K562 (cell line): ENCODE measurements around the gene STK16. TPM values are rescaled to one million over a fixed set of nuclear protein-coding genes. Genes with fewer than 3 reads are reported as not detected.
A peak's percentile ranks its signal among the peaks of the same experiment; 100 is the strongest.

Experiments used
- BHLHE40 ChIP-seq: IDR thresholded peaks from 2 replicates; pipeline ENCODE4 v1.6.1; 2011; ENCODE audit warnings: low read length, improper control_type of control experiment
- CHD4 ChIP-seq: fragments of 200-600 bp; sonication (generic); IDR thresholded peaks from 3 replicates; pipeline ENCODE4 v1.6.1; 2012; ENCODE audit warnings: low read depth, mild to moderate bottlenecking, mixed read lengths, low read length, inconsistent platforms; ENCODE audit not compliant: insufficient read depth, insufficient replicate concordance, poor library complexity, severe bottlenecking
- CXXC5 ChIP-seq: fragments of 250-450 bp; sonication (Bioruptor Pico); IDR thresholded peaks from 2 replicates; pipeline ENCODE4 v1.8.0; 2022; ENCODE audit warnings: inconsistent platforms, mild to moderate bottlenecking, moderate library complexity
- ETS2 ChIP-seq: IDR thresholded peaks from 2 replicates; pipeline ENCODE4 v1.6.1; 2016; ENCODE audit warnings: borderline replicate concordance, missing genetic modification characterization, mild to moderate bottlenecking, moderate library complexity, missing compliant biosample characterization; ENCODE audit not compliant: poor library complexity, severe bottlenecking
- HIVEP1 ChIP-seq: fragments of 250-450 bp; sonication (Bioruptor Pico); IDR thresholded peaks from 2 replicates; pipeline ENCODE4 v1.4.0; 2020; ENCODE audit warnings: mild to moderate bottlenecking
- MCM3 ChIP-seq: fragments of 450-650 bp; IDR thresholded peaks from 2 replicates; pipeline ENCODE4 v1.6.1; 2016
- MED1 ChIP-seq: sonication (generic); formaldehyde crosslinking; IDR thresholded peaks from 2 replicates; pipeline ENCODE4 v1.8.1; 2023; ENCODE audit warnings: missing genetic modification reagents, borderline replicate concordance
- NELFE ChIP-seq: IDR thresholded peaks from 2 replicates; pipeline ENCODE4 v1.6.1; 2011; ENCODE audit warnings: mild to moderate bottlenecking; ENCODE audit not compliant: insufficient read depth, insufficient read length
- NFE2 ChIP-seq: IDR thresholded peaks from 2 replicates; pipeline ENCODE4 v1.6.1; 2014; ENCODE audit warnings: antibody characterized with exemption, low read depth
- PCBP1 ChIP-seq: fragments of 200-400 bp; formaldehyde crosslinking; IDR thresholded peaks from 2 replicates; pipeline ENCODE4 v1.6.1; 2018; ENCODE audit warnings: mild to moderate bottlenecking, low read depth, low read length; ENCODE audit not compliant: poor library complexity, severe bottlenecking
- RB1 ChIP-seq: fragments of 450-650 bp; IDR thresholded peaks from 2 replicates; pipeline ENCODE4 v1.6.1; 2017; ENCODE audit warnings: low read depth, mild to moderate bottlenecking
- RBM22 ChIP-seq: fragments of 200-400 bp; formaldehyde crosslinking; IDR thresholded peaks from 2 replicates; pipeline ENCODE4 v1.6.1; 2018; ENCODE audit warnings: low read length, low read depth; ENCODE audit not compliant: poor library complexity, severe bottlenecking
- RFX1 ChIP-seq: fragments of 450-650 bp; IDR thresholded peaks from 2 replicates; pipeline ENCODE4 v1.6.1; 2016; ENCODE audit warnings: mild to moderate bottlenecking, moderate library complexity
- TAF1 ChIP-seq: IDR thresholded peaks from 2 replicates; pipeline ENCODE4 v1.6.1; 2011; ENCODE audit warnings: mild to moderate bottlenecking, low read length, moderate library complexity; ENCODE audit not compliant: insufficient read depth, control insufficient read depth, severe bottlenecking; ENCODE audit errors: extremely low read depth
- ZNF232 ChIP-seq: sonication (generic); formaldehyde crosslinking; IDR thresholded peaks from 2 replicates; pipeline ENCODE4 v1.8.0; 2022; ENCODE audit warnings: mild to moderate bottlenecking, missing genetic modification reagents
- ZNF395 ChIP-seq: fragments of 200-800 bp; sonication (Bioruptor generic); IDR thresholded peaks from 2 replicates; pipeline ENCODE4 v1.6.1; 2017; ENCODE audit warnings: missing genetic modification characterization, missing compliant biosample characterization
- ZNF408 ChIP-seq: fragments of 250-450 bp; sonication (Bioruptor Pico); IDR thresholded peaks from 2 replicates; pipeline ENCODE4 v1.4.0; 2020; ENCODE audit warnings: low read depth, mild to moderate bottlenecking, moderate library complexity
- ZNF696 ChIP-seq: fragments of 250-450 bp; sonication (Bioruptor Pico); conservative IDR thresholded peaks from 2 replicates; pipeline ENCODE4 v1.4.0; 2020; ENCODE audit warnings: mild to moderate bottlenecking, moderate library complexity
- ZNF785 ChIP-seq: fragments of 250-450 bp; sonication (Bioruptor Pico); IDR thresholded peaks from 2 replicates; pipeline ENCODE4 v1.4.0; 2020; ENCODE audit warnings: mild to moderate bottlenecking
- polyA plus RNA-seq, 8 experiments: library from polyadenylated mRNA; depleted of rRNA in 4 of 8; stranded (reverse) in 5 of 8; unstranded in 3 of 8; fragments of >200 nt; fragmentation: Nextera tagmentation in 2 of 8; fragmentation: Illumina TruSeq in 1 of 8; extraction: Ambion mirVana in 2 of 8; extraction: Trizol in 1 of 8; gene quantifications; 2 replicates each; pipeline versions ENCODE4 v1.2.1 to v1.2.3, GENCODE V29; 2011 to 2014; ENCODE audit warnings: inconsistent platforms in 1 of 8, missing spikeins in 1 of 8
- total RNA-seq, 7 experiments: library from RNA; depleted of rRNA in 6 of 7; stranded (reverse); fragments of >200 nt in 6 of 7; fragmentation: Illumina TruSeq in 2 of 7; extraction: Trizol in 2 of 7; gene quantifications; 2 replicates each; pipeline versions ENCODE4 v1.2.1 to v1.2.3, GENCODE V29; 2011 to 2021; ENCODE audit warnings: low replicate concordance in 1 of 7
- TF ChIP-seq, protein P1 (sequence below): fragments of 450-650 bp; IDR thresholded peaks from one replicate; pipeline ENCODE4 v1.6.1; 2018; ENCODE audit warnings: mild to moderate bottlenecking, moderate library complexity; ENCODE audit not compliant: partially characterized antibody
- TF ChIP-seq, protein P2 (sequence below): fragments of 450-650 bp; formaldehyde crosslinking; IDR thresholded peaks from 2 replicates; pipeline ENCODE4 v1.4.0; 2020; ENCODE audit warnings: mild to moderate bottlenecking, moderate library complexity
- TF ChIP-seq, protein P3 (sequence below): fragments of 250-450 bp; sonication (Bioruptor Pico); IDR thresholded peaks from 2 replicates; pipeline ENCODE4 v1.5.0; 2020; ENCODE audit warnings: mild to moderate bottlenecking

Gene STK16
- total and polyA plus RNA-seq, 9 of the 15 experiments (the other 6 are each of a cell fraction or from before 2014, with no cell fraction given) = 5.4 to 36.2 (median 17.8) TPM

- TF ChIP-seq ZNF395 (CRISPR knock-in tag) (no peak), ZNF696 (no peak), TAF1 (peak; percentile 49), RB1 (peak; percentile 95), NELFE (no peak), RBM22 (no peak), CHD4 (no peak), ZNF785 (CRISPR knock-in tag) (no peak), BHLHE40 (peak; percentile 79), MED1 (CRISPR knock-in tag) (no peak), ETS2 (no peak), RFX1 (no peak), MCM3 (no peak), PCBP1 (peak; percentile 62), ZNF232 (no peak), HIVEP1 (CRISPR knock-in tag) (no peak), ZNF408 (CRISPR knock-in tag) (no peak), CXXC5 (peak; percentile 93), NFE2 (no peak)
- TF ChIP-seq, protein P1, sequence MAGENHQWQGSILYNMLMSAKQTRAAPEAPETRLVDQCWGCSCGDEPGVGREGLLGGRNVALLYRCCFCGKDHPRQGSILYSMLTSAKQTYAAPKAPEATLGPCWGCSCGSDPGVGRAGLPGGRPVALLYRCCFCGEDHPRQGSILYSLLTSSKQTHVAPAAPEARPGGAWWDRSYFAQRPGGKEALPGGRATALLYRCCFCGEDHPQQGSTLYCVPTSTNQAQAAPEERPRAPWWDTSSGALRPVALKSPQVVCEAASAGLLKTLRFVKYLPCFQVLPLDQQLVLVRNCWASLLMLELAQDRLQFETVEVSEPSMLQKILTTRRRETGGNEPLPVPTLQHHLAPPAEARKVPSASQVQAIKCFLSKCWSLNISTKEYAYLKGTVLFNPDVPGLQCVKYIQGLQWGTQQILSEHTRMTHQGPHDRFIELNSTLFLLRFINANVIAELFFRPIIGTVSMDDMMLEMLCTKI = no peak
- TF ChIP-seq, protein P2, sequence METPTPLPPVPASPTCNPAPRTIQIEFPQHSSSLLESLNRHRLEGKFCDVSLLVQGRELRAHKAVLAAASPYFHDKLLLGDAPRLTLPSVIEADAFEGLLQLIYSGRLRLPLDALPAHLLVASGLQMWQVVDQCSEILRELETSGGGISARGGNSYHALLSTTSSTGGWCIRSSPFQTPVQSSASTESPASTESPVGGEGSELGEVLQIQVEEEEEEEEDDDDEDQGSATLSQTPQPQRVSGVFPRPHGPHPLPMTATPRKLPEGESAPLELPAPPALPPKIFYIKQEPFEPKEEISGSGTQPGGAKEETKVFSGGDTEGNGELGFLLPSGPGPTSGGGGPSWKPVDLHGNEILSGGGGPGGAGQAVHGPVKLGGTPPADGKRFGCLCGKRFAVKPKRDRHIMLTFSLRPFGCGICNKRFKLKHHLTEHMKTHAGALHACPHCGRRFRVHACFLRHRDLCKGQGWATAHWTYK (CRISPR knock-in tag) = no peak
- TF ChIP-seq, protein P3, sequence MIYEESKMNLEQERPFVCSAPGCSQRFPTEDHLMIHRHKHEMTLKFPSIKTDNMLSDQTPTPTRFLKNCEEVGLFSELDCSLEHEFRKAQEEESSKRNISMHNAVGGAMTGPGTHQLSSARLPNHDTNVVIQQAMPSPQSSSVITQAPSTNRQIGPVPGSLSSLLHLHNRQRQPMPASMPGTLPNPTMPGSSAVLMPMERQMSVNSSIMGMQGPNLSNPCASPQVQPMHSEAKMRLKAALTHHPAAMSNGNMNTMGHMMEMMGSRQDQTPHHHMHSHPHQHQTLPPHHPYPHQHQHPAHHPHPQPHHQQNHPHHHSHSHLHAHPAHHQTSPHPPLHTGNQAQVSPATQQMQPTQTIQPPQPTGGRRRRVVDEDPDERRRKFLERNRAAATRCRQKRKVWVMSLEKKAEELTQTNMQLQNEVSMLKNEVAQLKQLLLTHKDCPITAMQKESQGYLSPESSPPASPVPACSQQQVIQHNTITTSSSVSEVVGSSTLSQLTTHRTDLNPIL = no peak
Observed at GRCh38 chr2:219294356-219295351, 49.4 kb downstream of the STK16 start (continued).
